SW 1271 (cell line): ENCODE results near the gene ZNF385C.
A peak's percentile ranks its signal among the peaks of the same experiment; 100 is the strongest.

Experiments
- DNase-seq, 2 experiments: peaks; one replicate each; lab custom pipeline; 2025; lab: John Stamatoyannopoulos, UW

ZNF385C gene

GRCh38 chr17:42077755-42078154, 20.5 kb downstream of the ZNF385C start:
- DNase-seq: no peak

GRCh38 chr17:42076797-42077559, 21.3 kb downstream of the ZNF385C start:
- no peak for DNase-seq

DNA sequence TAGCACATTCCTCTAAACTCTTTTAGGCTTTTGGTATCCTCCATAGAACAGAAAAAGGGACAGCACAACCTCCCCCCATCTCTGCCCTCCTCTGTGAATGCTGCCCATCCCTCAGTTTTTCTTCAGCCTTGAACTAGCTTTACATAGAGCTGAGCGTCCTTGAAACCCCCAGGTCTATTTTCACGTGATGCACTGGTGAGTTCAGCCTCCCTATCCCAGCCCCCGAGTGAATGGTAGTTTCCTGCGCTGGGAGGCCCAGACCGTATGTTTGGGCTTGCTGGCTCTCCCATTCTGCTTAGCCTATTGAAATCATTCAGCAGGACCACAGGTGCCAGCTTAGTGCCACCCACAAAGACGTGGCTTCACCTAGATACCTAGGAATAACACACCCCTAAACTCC, 22.5 kb downstream of the ZNF385C start:
- DNase-seq: no peak

GRCh38 chr17:42072323-42073187, 25.7 kb downstream of the ZNF385C start:
- no peak for DNase-seq

DNA sequence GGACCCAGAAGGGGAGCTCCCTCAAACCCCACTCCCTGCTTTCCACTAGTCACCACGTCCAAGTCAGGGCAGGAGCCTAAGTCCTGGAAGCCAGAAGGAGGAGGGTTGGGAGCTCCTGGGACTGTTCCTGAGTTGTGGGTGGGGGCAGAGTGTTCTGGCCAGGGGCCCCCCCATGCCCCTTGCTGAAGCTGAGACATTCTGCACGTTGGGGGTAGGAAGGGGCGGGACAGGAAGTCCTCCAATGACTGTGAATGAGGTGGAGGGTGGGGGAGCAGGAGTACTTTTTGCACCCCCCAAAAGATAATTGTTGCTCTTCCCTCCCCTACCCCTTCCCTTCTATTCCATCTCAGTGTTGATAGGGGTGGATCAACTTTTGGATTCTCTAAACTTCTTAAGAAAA, 26.5 kb downstream of the ZNF385C start:
- no peak for DNase-seq

GRCh38 chr17:42068979-42069378, 29.3 kb downstream of the ZNF385C start:
- DNase-seq: no peak

DNA sequence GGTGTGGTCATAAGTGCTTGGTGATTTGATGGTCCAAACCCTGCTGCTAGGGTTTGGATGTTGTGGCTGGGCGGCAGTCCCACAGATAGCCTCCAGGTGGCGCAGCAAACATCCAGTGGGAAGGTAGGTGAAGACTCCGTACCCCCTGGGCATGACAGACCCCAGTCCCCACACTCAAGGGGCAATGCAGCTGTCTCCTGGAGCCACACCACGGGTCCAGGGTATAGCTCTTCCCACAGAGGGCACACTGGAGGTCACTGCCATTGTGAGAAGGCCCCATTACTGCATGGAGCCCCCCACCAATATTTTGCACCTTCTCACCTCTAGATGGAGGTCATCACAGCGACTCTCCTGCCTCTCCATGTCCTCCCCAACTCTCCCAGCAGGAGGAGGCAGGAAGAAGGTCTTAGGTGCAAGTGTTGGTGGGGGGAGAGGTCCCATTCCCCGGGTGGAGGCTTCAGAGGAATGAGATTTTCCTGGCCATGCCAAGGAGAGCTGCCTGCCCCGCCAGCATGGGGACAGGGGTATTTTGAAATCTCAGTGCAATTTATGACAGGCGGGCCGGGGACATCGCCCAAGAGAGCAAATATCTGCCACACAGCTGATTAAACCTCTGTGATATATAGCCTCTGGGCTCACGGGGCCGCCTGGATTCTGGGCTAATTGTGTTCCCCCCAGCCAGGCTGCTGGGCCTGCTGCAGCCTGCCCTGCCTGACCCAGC, 30.7 kb downstream of the ZNF385C start:
- peak in 1 of 2 experiments; percentile 8 for DNase-seq

DNA sequence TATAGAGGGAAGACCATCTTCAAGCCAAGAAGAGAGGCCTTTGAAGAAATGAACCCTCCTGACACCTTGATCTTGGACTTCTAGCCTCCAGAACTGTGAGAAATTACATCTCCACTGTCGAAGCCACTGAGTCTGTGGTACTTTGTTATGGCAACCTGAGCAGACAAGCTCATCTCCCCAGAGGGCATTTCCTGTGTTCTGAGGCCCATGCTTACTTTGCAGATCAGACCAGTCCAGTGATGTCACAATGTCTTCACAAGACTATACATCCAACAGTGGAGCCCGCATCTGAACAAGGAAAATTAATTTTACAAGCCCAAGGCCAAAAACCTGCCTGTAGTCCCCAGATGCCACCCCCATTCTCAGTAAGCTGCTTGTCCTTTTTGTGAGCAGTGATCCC, 33.1 kb downstream of the ZNF385C start:
- no peak for DNase-seq

DNA sequence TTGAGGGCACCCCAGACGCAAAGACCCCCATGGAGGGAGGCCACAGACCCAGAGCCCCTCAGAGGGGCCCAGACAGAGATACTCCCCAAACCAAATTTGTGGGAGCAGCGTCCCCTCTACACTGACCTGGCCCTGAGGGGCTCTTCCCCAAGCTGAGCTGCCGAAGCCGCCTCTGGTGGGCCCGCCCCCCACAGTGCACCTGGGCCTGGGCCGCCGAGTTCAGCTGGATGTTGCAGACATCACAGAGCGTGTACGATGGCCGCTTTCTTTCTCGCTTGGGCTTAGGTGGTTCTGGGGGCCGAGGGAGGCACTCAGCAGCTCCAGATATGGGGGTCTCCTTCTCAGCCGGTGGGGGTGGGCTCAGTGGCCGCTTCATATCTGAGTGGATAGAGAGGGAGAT, 35.6 kb downstream of the ZNF385C start:
- DNase-seq: no peak

DNA sequence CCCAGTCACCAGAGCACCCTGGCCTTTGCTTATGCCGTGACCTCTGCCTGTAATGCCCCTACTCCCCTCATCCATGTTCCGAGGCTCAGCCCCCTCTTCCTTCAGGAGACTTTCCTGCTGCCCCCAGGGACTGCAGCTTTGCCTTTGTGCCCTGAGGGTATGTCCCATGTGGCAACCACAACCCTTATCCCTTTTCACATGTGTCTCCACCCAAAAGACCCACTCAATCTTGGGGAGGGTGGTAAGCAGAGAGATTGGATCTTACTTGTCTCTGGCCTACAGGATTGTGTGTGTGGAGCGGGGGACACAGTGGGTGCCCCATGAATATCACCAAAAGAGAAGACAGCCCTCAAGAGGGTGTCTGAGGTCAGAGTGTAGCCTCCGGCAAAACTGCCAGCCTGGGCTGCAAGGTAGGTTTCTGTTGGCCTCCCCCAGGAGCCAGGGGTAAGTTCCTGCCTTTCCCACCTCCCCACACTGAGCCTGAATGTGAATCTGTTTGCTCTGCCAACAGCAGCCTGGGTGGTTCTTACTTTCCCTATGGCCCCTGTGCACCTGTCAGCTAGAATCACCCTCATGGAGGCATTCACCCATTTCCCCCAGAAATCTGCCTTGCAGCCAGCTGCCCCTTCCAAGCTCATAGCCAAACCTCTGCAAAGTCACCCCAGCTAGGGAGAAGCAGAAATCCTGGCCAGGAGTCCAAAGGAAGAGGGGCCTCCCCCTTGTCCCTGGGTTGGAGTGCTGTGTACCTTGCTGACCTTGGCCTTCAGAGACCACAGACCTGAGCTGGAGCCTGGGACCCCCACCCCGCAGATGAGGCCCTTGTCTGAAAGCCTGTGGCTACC, 36.4 kb downstream of the ZNF385C start:
- DNase-seq: no peak

DNA sequence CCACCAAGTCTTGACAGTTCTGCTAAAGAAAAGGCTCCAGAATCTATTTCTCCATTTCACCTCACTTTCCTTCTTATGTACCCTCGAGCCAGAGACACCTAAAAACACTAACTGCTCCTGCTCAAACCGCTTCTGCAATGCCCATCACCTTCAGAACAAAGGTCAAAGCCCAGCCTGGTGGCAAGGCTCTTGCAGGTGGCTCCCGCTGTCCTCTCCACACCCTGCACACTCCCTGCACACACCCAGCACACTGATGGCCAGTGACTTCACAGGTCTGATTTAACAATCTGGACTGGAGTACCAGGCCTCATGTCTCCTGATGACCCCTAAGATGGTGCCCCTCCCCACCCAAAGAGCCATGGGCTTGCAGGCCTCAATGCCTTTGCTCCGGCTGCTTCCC, 38.0 kb downstream of the ZNF385C start:
- DNase-seq: no peak

GRCh38 chr17:42059815-42060214, 38.5 kb downstream of the ZNF385C start:
- no peak for DNase-seq

- DNase-seq: no peak
These were observed 40.2 kb downstream of the ZNF385C start for GRCh38 chr17:42058063-42058462.

DNA sequence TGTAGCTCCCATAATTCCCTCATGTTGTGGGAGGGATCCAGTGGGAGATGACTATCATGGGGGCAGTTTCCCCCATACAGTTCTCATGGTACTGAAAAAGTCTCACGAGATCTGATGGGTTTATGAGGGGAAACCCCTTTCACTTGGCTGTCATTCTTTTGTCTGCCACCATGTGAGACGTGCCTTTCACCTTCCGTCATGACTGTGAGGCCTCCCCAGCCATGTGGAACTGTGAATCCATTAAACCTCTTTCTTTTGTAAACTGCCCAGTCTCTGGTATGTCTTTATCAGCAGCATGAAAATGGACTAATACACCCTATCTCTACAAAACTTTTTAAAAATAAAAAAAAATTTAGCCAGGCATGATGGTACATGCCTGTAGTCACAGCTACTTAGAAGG, 41.6 kb downstream of the ZNF385C start:
- DNase-seq: no peak

- no peak for DNase-seq
These were observed 42.8 kb downstream of the ZNF385C start for GRCh38 chr17:42055496-42055895.

DNA sequence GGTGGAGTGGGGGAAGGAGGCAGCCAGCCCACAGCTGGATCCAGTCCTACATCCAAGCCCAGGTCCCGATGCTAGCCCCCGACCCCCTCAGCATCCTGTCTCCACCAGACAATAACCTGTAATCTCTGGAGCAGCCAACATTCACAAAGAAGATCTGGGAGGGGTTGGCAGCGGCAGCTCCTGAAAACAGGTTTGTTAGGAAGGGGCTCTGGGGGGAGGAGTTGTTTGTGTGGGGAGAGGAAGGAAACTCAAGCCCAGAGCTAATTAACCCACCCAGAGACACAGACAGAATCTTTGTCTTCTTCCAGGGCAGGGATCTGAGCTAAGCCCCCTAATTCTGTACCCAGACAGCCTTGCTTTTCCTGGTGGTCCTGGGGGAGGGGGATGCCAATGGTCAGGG, 43.2 kb downstream of the ZNF385C start:
- DNase-seq: no peak

GRCh38 chr17:42053731-42054500, 44.4 kb downstream of the ZNF385C start:
- DNase-seq: no peak

GRCh38 chr17:42052346-42052877, 45.9 kb downstream of the ZNF385C start:
- DNase-seq: no peak

DNA sequence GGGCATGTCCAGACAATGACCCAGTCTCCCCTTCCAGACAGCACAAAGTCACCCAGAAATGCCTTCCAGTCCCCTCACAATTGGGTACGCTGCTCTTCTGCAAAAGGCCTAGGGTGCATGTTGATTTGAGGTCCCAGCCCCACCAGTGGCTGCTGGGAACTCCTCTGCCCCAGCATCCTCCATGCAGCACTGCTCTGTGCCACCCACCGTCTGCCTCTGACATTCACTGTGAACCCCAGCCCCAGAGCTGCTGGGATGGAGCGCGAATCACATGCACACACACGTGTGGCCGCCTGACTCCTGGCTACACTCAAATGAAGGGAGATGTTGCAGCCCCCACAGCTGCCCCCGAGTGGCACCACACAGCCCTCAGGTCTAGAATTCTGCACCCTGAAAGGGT, 46.6 kb downstream of the ZNF385C start:
- no peak for DNase-seq

DNA sequence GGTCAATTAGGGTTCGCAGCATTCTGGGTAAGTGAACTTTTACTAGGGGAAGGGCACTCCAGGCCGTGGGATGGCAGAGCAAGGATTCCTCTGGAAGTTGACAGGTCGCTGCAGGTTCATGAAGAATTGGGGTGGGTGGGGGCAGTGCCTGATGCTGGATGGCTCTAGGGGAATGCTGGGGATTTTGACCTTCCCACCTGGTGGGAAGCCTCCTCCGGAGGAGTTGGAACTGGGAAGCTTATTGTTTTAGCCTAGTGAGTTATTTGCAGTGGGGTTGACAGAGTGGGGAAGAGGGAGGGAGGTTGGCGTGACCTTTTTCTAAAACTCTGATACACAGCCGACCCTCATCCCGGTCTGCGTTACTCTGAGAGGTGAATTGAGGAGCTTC, 47.3 kb downstream of the ZNF385C start:
- no peak for DNase-seq
